ENCODE measurements around the gene USH2A.

DNA sequence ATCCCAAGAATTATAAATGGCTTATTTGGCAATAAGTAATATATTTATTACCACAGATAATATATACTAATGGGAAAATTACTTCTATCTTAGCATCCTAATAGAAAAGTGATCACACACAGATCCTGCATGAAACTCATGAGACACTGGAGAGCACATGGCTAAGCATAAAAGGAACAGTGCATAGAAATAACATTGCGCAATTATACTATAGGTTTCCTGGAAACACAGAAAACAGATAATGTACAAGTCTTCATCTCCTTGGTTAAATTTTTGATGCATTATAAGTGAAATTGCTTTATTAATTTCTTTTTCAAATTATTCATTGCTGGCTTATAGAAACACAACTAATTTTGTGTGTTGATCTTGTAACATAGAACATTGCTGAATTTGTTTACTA, 210.4 kb downstream of the USH2A start:
- TF ChIP-seq, protein P1, sequence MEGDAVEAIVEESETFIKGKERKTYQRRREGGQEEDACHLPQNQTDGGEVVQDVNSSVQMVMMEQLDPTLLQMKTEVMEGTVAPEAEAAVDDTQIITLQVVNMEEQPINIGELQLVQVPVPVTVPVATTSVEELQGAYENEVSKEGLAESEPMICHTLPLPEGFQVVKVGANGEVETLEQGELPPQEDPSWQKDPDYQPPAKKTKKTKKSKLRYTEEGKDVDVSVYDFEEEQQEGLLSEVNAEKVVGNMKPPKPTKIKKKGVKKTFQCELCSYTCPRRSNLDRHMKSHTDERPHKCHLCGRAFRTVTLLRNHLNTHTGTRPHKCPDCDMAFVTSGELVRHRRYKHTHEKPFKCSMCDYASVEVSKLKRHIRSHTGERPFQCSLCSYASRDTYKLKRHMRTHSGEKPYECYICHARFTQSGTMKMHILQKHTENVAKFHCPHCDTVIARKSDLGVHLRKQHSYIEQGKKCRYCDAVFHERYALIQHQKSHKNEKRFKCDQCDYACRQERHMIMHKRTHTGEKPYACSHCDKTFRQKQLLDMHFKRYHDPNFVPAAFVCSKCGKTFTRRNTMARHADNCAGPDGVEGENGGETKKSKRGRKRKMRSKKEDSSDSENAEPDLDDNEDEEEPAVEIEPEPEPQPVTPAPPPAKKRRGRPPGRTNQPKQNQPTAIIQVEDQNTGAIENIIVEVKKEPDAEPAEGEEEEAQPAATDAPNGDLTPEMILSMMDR (IDR thresholded peaks at IDR 0.05; ENCODE audit: borderline replicate concordance, extremely low read depth, low read length, poor library complexity, severe bottlenecking): no peak
- no peak for TF ChIP-seq EZH2 (IDR thresholded peaks at IDR 0.05; ENCODE audit: borderline replicate concordance, low read depth, low read length, severe bottlenecking)

Measured in DND-41 (cell line).